ENCODE measurements around the gene IL1RAPL1.

IL1RAPL1 gene

GRCh38 chrX:29852767-29853166, 1265.5 kb downstream of the IL1RAPL1 start:
- in situ Hi-C loops (cut with MboI; ENCODE audit: low sequenced_read_pairs, unreplicated experiment) = no loop called here
- DNase-seq (ENCODE audit: low spot score) = no peak
- no peak for TF ChIP-seq CTCF (IDR thresholded peaks at IDR 0.05; ENCODE audit: borderline replicate concordance, control extremely low read depth, extremely low read depth, insufficient read depth, missing control alignments)

- no peak for DNase-seq (ENCODE audit: low spot score)
- in situ Hi-C loops (cut with MboI; ENCODE audit: low sequenced_read_pairs, unreplicated experiment) = no loop called here
- no peak for TF ChIP-seq CTCF (IDR thresholded peaks at IDR 0.05; ENCODE audit: borderline replicate concordance, control extremely low read depth, extremely low read depth, insufficient read depth, missing control alignments)
Observed at GRCh38 chrX:29858714-29859113, 1271.5 kb downstream of the IL1RAPL1 start.

DNA sequence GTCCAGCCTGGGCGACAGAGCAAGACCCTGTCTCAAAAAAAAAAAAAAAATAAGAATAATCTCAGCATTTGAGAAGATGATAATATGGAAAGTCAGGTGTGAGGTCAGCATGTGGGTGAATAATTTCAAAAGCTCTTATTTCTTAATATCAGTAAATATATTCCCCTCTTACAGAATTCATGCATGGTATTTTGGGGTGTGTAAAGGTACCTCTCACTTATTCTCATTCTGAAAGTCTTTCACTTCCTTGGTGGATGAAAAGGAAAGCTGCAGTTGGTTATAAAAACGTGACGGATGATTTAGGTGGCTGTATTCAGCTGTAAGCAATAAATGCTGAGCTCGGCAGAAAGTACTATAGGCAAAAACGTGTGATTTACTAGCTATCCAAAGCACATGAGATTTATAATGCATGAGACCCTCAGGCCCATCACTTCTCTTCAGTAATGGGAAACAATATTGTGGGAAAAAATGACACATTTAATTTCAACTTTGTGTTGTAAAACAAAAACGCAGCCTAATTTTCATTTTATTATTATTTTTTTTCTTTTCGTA, 1275.0 kb downstream of the IL1RAPL1 start:
- in situ Hi-C loops (cut with MboI; ENCODE audit: low sequenced_read_pairs, unreplicated experiment) = no loop called here
- no peak for DNase-seq (ENCODE audit: low spot score)
- TF ChIP-seq CTCF (IDR thresholded peaks at IDR 0.05; ENCODE audit: borderline replicate concordance, control extremely low read depth, extremely low read depth, insufficient read depth, missing control alignments) = no peak

DNA sequence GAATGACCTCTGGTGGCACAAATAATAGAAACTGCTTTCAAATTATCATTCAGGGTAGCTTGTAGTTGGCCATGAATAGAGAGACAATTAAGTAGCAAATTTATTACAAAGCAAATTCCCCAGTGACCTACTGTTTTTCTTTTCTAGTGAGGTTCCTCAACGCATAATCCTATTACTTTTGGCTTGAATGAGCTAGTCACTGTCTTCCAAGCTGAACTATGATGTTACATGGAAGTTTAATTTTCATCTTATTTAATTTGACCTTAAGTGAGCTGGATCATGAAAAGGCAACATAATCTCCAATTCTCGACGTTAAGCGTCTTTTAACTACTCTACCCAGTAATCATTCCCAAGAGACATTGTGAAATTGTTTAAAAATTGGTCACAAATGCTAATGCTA, 1280.7 kb downstream of the IL1RAPL1 start:
- in situ Hi-C loops (cut with MboI; ENCODE audit: low sequenced_read_pairs, unreplicated experiment) = no loop called here
- DNase-seq (ENCODE audit: low spot score) = no peak
- no peak for TF ChIP-seq CTCF (IDR thresholded peaks at IDR 0.05; ENCODE audit: borderline replicate concordance, control extremely low read depth, extremely low read depth, insufficient read depth, missing control alignments)

DNA sequence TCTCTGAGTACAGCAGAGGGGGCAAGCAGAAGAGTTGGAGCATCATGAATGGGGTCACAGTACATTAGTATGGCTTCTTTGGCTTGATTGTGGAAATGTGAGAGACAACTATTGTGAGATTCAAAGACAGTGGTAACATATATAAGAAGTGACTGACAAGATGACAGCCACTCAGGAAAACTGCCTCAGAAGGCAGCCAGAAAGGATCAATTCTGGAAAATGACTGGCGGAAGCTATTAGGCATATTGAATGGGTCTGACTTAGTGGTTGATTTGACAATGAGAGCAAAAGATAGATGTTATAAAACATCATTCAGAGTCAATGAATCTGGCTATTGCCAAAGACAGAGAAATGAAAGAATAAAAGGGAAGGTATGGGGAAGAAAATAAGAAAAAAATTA, 1282.6 kb downstream of the IL1RAPL1 start:
- TF ChIP-seq CTCF (IDR thresholded peaks at IDR 0.05; ENCODE audit: borderline replicate concordance, control extremely low read depth, extremely low read depth, insufficient read depth, missing control alignments) = no peak
- DNase-seq (ENCODE audit: low spot score) = no peak
- in situ Hi-C loops (cut with MboI; ENCODE audit: low sequenced_read_pairs, unreplicated experiment) = no loop called here

GRCh38 chrX:29870608-29871007, 1283.4 kb downstream of the IL1RAPL1 start:
- DNase-seq (ENCODE audit: low spot score) = peak; percentile 2
- TF ChIP-seq CTCF (IDR thresholded peaks at IDR 0.05; ENCODE audit: borderline replicate concordance, control extremely low read depth, extremely low read depth, insufficient read depth, missing control alignments) = no peak
- in situ Hi-C loops (cut with MboI; ENCODE audit: low sequenced_read_pairs, unreplicated experiment) = no loop called here

DNA sequence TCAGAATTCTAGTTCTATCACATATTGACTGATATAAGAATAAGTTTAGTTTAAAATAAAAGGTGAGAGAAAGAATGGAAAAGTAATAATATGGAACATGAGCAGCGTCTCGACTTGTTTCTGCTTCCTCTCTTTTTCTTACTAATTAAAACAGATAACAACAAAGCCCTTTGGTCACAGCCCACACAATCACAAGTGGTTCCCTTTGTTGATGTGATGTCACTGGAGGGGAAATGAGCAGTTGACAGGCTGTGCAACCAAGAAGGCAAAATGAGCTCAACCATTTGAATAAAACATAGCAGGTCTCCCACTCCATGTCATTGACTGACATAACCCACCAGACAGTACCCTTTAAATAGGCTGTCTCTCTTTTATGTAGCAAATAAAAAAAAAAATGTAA, 1285.6 kb downstream of the IL1RAPL1 start:
- TF ChIP-seq CTCF (IDR thresholded peaks at IDR 0.05; ENCODE audit: borderline replicate concordance, control extremely low read depth, extremely low read depth, insufficient read depth, missing control alignments) = no peak
- in situ Hi-C loops (cut with MboI; ENCODE audit: low sequenced_read_pairs, unreplicated experiment) = no loop called here
- DNase-seq (ENCODE audit: low spot score) = no peak

Data from GM13976 (cell line).